ENCODE measurements around the gene STXBP4. TPM values are rescaled to one million over a fixed set of nuclear protein-coding genes. Genes with fewer than 3 reads are reported as not detected.

Gene STXBP4
- total RNA-seq, 4 donors from 2014 or later = 8.0 to 57.6 (median 18.8) TPM

- peaks cover 0 to 4% (median 0%) of the 10 kb centered on the region in 4 donors for H3K4me1 ChIP-seq
- no peak overlapping the region for H3K27ac ChIP-seq
- peaks cover 0 to 17% (median 0%) of the 10 kb centered on the region in 3 donors for H3K36me3 ChIP-seq
- TF ChIP-seq CTCF (IDR thresholded peaks at IDR 0.05) (no peak), POLR2A (IDR thresholded peaks at IDR 0.05) (no peak)
- no peak overlapping the region for H3K4me3 ChIP-seq
- no peaks in the 10 kb centered on the region for H3K9me3 ChIP-seq
- DNase-seq = no peak
- H3K27me3 ChIP-seq = no peaks in the 10 kb centered on the region
Observed at GRCh38 chr17:54951286-54951685, 17.3 kb upstream of the STXBP4 start.

- TF ChIP-seq POLR2A (IDR thresholded peaks at IDR 0.05) (no peak), CTCF (IDR thresholded peaks at IDR 0.05) (no peak)
- Histone ChIP-seq H3K27ac (no peak overlapping the region), H3K36me3 (peaks cover 0 to 56% (median 0%) of the 10 kb centered on the region in 3 donors), H3K4me3 (no peak overlapping the region), H3K27me3 (no peaks in the 10 kb centered on the region), H3K4me1 (no peaks in the 10 kb centered on the region), H3K9me3 (no peaks in the 10 kb centered on the region)
- DNase-seq = no peak
Observed at GRCh38 chr17:54956791-54957190, 11.8 kb upstream of the STXBP4 start.

- peak overlapping the region; percentile 68 to 88 (median 83) for H3K27ac ChIP-seq
- H3K4me1 ChIP-seq = peaks cover 0 to 32% (median 2%) of the 10 kb centered on the region in 4 donors
- peak overlapping the region; percentile 65 to 89 (median 84) for H3K4me3 ChIP-seq
- no peaks in the 10 kb centered on the region for H3K27me3 ChIP-seq
- peaks cover 0 to 18% (median 0%) of the 10 kb centered on the region in 3 donors for H3K36me3 ChIP-seq
- peak; percentile 51 to 62 (median 54) for DNase-seq
- TF ChIP-seq CTCF (IDR thresholded peaks at IDR 0.05) (peak in 2 of 6 experiments; percentile 30 to 43), POLR2A (IDR thresholded peaks at IDR 0.05) (no peak)
- H3K9me3 ChIP-seq = no peaks in the 10 kb centered on the region
Observed at GRCh38 chr17:54967621-54968261, 824 bp upstream of the STXBP4 start.

GRCh38 chr17:54968988-54969332 lies 395 bp downstream of the STXBP4 start:
- Histone ChIP-seq H3K36me3 (peaks cover 0 to 6% (median 0%) of the 10 kb centered on the region in 3 donors), H3K4me3 (peak overlapping the region; percentile 65 to 89 (median 84)), H3K9me3 (no peaks in the 10 kb centered on the region), H3K27ac (peak overlapping the region; percentile 68 to 88 (median 83)), H3K27me3 (no peaks in the 10 kb centered on the region), H3K4me1 (peaks cover 0 to 32% (median 2%) of the 10 kb centered on the region in 4 donors)
- TF ChIP-seq CTCF (IDR thresholded peaks at IDR 0.05) (no peak), POLR2A (IDR thresholded peaks at IDR 0.05) (no peak)
- DNase-seq = peak in 1 of 3 donors; percentile 55

- no peak for DNase-seq
- TF ChIP-seq POLR2A (IDR thresholded peaks at IDR 0.05) = no peak
- peak overlapping the region; percentile 65 to 89 (median 84) for H3K4me3 ChIP-seq
- H3K4me1 ChIP-seq = peaks cover 0 to 32% (median 2%) of the 10 kb centered on the region in 4 donors
- no peaks in the 10 kb centered on the region for H3K36me3 ChIP-seq
- peak overlapping the region in 3 of 4 donors; percentile 68 to 84 (median 82) for H3K27ac ChIP-seq
- H3K9me3 ChIP-seq = no peaks in the 10 kb centered on the region
- no peaks in the 10 kb centered on the region for H3K27me3 ChIP-seq
Observed at GRCh38 chr17:54969658-54970572, 1.4 kb downstream of the STXBP4 start.

- Histone ChIP-seq H3K36me3 (no peaks in the 10 kb centered on the region), H3K9me3 (no peaks in the 10 kb centered on the region), H3K4me1 (peaks cover 0 to 28% (median 2%) of the 10 kb centered on the region in 4 donors), H3K27ac (no peak overlapping the region), H3K4me3 (no peak overlapping the region), H3K27me3 (no peaks in the 10 kb centered on the region)
- no peak for TF ChIP-seq CTCF (IDR thresholded peaks at IDR 0.05)
- TF ChIP-seq POLR2A (IDR thresholded peaks at IDR 0.05) = no peak
- no peak for DNase-seq
Observed at GRCh38 chr17:54971147-54971546, 2.6 kb downstream of the STXBP4 start.
